Measurements from ENCODE around the gene CYP4B1.
"Not testable (repeated sequence)": the region's sequence is repeated elsewhere in the genome, so short reads cannot be mapped to it uniquely, and the experiment has no call there.

The CYP4B1 gene

GRCh38 chr1:46816930-46817329 lies 18.1 kb downstream of the CYP4B1 start:
- no peak for DNase-seq

GRCh38 chr1:46817814-46818213 lies 19.0 kb downstream of the CYP4B1 start:
- DNase-seq: no peak

GRCh38 chr1:46818591-46818990 lies 19.7 kb downstream of the CYP4B1 start:
- DNase-seq: no peak

GRCh38 chr1:46819335-46819734 lies 20.5 kb downstream of the CYP4B1 start:
- no peak for DNase-seq

- DNase-seq: no peak
Measured at GRCh38 chr1:46820076-46820475, 21.2 kb downstream of the CYP4B1 start.

- no peak for DNase-seq
Measured at GRCh38 chr1:46820560-46821060, 21.8 kb downstream of the CYP4B1 start.

GRCh38 chr1:46822248-46822826 lies 23.5 kb downstream of the CYP4B1 start:
- DNase-seq: no peak

GRCh38 chr1:46823151-46823550 lies 24.3 kb downstream of the CYP4B1 start:
- DNase-seq: no peak

GRCh38 chr1:46826892-46827291 lies 28.0 kb downstream of the CYP4B1 start:
- not testable (repeated sequence) for DNase-seq

GRCh38 chr1:46830665-46831322 lies 31.9 kb downstream of the CYP4B1 start:
- DNase-seq: no peak

GRCh38 chr1:46835469-46835868 lies 36.6 kb downstream of the CYP4B1 start:
- DNase-seq: not testable (repeated sequence)

GRCh38 chr1:46846386-46846785 lies 47.5 kb downstream of the CYP4B1 start:
- not testable (repeated sequence) for DNase-seq

- DNase-seq: not testable (repeated sequence)
Measured at GRCh38 chr1:46857660-46858065, 58.8 kb downstream of the CYP4B1 start.

- DNase-seq: no peak
Measured at GRCh38 chr1:46862348-46862747, 63.5 kb downstream of the CYP4B1 start.

Measured in CD4-positive, alpha-beta T cell treated with Interleukin-21 for 1 hour (primary cell).